Myocyte (in vitro differentiated cells): Measurements from ENCODE around the gene PTGER4. TPM values are rescaled to one million over a fixed set of nuclear protein-coding genes. Genes with fewer than 3 reads are reported as not detected.
A peak's percentile ranks its signal among the peaks of the same experiment; 100 is the strongest.
"Not testable (repeated sequence)": the region's sequence is repeated elsewhere in the genome, so short reads cannot be mapped to it uniquely, and the experiment has no call there.

Source experiments
- DNase-seq: peaks from one replicate; pipeline ENCODE4 v3.0.0-alpha.2; 2012; ENCODE audit warnings: low read depth
- polyA plus RNA-seq: library from polyadenylated mRNA; unstranded; fragments of >200 nt; gene quantifications from one replicate; pipeline ENCODE4 v1.2.1, GENCODE V29; 2012; ENCODE audit warnings: missing spikeins
- total RNA-seq: library from RNA; depleted of rRNA; stranded (reverse); fragments of >200 nt; gene quantifications from 2 replicates; pipeline ENCODE4 v1.2.3, GENCODE V29; 2014

Gene PTGER4
- 58.6 and 59.5 TPM in 2 replicates for total RNA-seq
- polyA plus RNA-seq = 5.6 TPM

- peak; percentile 34 for DNase-seq
Measured at GRCh38 chr5:40679913-40680681, at the start of gene PTGER4. Gene PTGER4, plus strand, starts transcription at chr5:40679915. Its CDS starts 1,079 bp downstream, at chr5:40680994.

- no peak for DNase-seq
Measured at GRCh38 chr5:40630126-40630525, 49.6 kb upstream of the PTGER4 start.

DNA sequence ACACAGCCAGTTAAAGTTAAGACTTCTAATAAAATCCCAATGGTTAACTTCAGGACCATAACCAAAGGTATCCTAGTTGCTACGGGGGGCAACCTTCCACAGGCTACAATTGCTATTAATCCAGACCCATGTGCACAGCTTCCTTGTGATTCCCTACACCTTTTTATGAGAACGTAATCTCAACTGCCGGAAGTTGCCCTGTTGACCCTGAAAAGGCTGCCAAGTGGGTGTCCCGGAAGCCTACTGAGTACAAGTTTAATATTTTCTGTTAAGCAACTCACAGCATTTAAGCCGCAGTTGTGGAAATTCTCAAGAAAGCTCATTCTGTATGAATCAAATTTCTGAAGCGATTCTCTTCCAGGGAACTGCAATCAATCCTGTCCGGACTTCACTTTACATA is 48.5 kb upstream of the PTGER4 start:
- DNase-seq = no peak

DNA sequence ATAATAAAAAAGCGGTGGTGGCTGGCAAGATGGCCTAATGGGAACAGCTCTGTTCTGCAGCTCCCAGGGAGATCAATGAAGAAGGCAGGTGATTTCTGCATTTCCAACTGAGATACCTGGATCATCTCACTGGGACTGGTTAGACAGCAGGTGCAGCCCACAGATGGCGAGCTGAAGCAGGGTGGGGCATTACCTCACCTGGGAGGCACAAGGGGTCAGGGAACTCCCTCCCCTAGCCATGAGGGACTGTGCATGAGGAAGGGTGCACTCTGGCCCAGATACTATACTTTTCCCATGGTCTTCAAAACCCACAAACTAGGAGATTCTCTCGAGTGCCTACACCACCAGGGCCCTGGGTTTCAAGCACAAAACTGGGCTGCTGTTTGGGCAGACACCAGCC is 45.6 kb upstream of the PTGER4 start:
- no peak for DNase-seq

- DNase-seq = no peak
Measured at GRCh38 chr5:40634593-40634992, 45.1 kb upstream of the PTGER4 start.

DNA sequence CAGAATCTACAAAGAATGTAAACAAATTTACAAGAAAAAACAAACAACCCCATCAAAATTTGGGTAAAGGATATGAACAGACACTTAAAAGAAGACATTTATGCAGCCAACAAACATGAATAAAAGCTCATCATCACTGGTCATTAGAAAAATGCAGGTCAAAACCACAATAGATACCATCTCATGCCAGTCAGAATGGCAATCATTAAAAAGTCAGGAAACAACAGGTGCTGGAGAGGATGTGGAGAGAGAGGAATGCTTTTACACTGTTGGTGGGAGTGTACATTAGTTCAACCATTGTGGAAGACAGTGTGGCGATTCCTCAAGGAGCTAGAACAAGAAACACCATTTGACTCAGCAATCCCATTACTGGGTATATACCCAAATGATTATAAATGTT is 40.2 kb upstream of the PTGER4 start:
- DNase-seq = not testable (repeated sequence)

DNA sequence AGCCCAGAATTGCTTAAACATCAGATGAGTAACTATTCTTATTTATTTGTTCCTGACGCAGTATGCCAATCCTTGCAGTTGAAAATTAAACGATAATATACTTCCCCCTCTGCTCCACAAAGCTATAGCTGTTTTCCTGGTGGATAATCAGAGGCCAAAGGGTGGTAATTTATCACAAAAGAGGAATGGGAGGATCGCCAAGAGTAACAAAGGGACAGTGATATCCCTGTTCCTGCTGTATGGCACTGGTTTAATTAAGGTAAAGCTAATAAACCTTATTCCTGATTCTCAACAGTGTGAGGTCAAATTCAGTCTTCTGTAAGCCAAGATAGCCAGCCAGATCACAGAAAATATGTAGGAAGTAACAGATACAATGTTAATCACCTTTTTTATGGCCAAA is 33.4 kb upstream of the PTGER4 start:
- no peak for DNase-seq

- no peak for DNase-seq
Measured at GRCh38 chr5:40648150-40648549, 31.6 kb upstream of the PTGER4 start.

DNA sequence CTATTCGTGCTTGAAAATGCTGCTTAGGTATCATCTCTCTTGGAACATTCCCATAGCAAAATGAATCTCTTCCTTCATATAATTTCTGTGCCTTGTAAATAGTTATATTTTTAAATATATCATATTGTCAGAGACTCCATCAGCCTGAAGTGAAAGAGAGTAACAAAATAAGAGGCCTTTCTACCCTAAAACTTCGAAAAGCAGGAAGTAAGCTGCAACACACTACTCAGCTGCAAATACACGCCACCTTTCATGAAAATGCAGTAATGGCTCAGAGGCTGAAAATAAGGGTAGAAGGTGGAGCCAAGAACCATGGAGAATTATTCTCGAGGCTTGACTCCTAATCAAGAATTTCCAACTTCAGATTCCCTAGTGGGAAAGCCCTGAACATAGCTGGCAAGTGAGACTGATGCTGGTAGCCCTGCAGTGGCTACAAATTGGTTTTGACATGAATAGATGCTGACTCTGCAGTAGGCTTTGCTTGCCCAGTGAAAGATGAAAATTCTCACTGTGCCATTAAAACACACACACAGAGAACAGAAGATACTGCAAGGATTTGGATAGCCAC is 30.2 kb upstream of the PTGER4 start:
- DNase-seq = peak; percentile 25

GRCh38 chr5:40651201-40651600 is 28.5 kb upstream of the PTGER4 start:
- no peak for DNase-seq

DNA sequence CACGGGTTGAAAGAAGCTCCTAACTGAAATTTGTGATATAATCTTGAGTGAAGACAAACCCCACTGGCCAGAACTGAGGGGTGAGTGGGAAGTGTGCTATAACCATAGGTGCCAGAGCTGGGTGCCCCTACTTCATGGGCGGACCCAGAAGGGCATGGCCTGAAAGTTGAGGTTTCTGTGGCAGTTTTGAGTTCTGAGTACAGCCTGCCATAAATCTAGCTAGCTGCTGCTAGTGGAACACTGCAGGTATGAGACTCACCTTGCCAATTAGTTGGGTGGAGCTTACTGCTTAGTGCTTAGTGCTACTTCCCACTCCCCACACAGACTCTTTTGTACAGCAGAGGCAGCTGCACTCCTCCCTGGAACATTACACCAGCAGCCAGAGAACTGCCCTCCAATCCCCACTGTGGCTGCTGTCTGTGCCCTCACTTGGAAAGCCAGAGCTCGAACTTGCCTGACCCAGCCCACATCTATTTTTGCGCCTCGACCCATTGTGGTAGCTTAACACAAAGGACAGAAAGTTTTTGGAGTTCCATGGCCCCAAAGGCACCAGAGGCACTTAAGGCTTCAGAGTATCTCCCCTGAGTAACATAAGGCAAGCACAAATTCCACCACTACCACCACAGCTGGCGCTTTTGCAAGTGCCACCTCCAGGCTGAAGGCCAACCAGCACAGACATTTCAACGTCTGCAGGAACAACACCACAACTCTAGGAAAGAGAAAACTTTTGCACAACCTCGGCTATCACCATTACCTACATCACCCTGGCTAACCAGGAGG is 27.1 kb upstream of the PTGER4 start:
- peak; percentile 58 for DNase-seq

- DNase-seq = peak; percentile 41
Measured at GRCh38 chr5:40653221-40654022, 26.3 kb upstream of the PTGER4 start.

GRCh38 chr5:40654377-40654991 is 25.2 kb upstream of the PTGER4 start:
- DNase-seq = no peak

GRCh38 chr5:40655138-40655537 is 24.6 kb upstream of the PTGER4 start:
- DNase-seq = no peak

- DNase-seq = not testable (repeated sequence)
Measured at GRCh38 chr5:40656091-40656490, 23.6 kb upstream of the PTGER4 start.

GRCh38 chr5:40656766-40657165 is 22.9 kb upstream of the PTGER4 start:
- DNase-seq = no peak

DNA sequence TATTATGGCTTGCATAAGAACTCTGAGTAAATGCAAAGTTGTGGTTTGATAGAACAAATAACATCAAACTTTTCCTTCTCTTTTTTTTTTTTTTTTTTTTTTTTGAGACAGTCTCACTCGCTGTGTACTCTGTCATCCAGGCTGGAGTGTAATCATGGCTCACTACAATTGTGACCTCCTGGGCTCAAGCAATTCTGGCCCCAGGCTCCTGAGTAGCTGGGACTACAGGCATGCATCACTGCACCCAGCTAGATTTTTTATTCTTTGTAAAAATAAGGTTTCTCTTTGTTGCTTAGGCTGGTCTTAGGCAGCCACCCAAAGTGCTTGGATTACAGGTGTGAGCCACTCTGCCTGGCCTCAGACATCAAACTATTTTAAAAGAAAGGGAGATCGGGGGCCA is 19.0 kb upstream of the PTGER4 start:
- no peak for DNase-seq

- DNase-seq = no peak
Measured at GRCh38 chr5:40665635-40666298, 13.9 kb upstream of the PTGER4 start.

- no peak for DNase-seq
Measured at GRCh38 chr5:40666657-40667056, 13.1 kb upstream of the PTGER4 start.

- no peak for DNase-seq
Measured at GRCh38 chr5:40667161-40667663, 12.5 kb upstream of the PTGER4 start.
